ELF-1 (cell line): ENCODE measurements around the gene ARHGAP15.
"Not testable (repeated sequence)": the region's sequence is repeated elsewhere in the genome, so short reads cannot be mapped to it uniquely, and the experiment has no call there.

Experiments
- DNase-seq: peaks from one replicate; pipeline ENCODE4 v3.0.0-alpha.2; 2016; ENCODE audit warnings: low read depth, low spot score

The ARHGAP15 gene

GRCh38 chr2:143128681-143129580 is at the start of gene ARHGAP15:
Gene ARHGAP15 (plus strand): TSS chr2:143129419.
- no peak for DNase-seq

GRCh38 chr2:143081616-143082015 is 47.6 kb upstream of the ARHGAP15 start:
- DNase-seq: no peak

- no peak for DNase-seq
Observed at GRCh38 chr2:143083636-143084035, 45.6 kb upstream of the ARHGAP15 start.

- no peak for DNase-seq
Observed at GRCh38 chr2:143084462-143084861, 44.8 kb upstream of the ARHGAP15 start.

GRCh38 chr2:143085125-143085784 is 44.0 kb upstream of the ARHGAP15 start:
- DNase-seq: no peak

- no peak for DNase-seq
Observed at GRCh38 chr2:143087033-143087432, 42.2 kb upstream of the ARHGAP15 start.

GRCh38 chr2:143088388-143088787 is 40.8 kb upstream of the ARHGAP15 start:
- DNase-seq: no peak

GRCh38 chr2:143089520-143089919 is 39.7 kb upstream of the ARHGAP15 start:
- not testable (repeated sequence) for DNase-seq

- DNase-seq: peak; percentile 52
Observed at GRCh38 chr2:143110758-143111428, 18.3 kb upstream of the ARHGAP15 start.

GRCh38 chr2:143117225-143117624 is 12.0 kb upstream of the ARHGAP15 start:
- DNase-seq: no peak

- no peak for DNase-seq
Observed at GRCh38 chr2:143121079-143121478, 8.1 kb upstream of the ARHGAP15 start.

GRCh38 chr2:143121957-143122356 is 7.3 kb upstream of the ARHGAP15 start:
- no peak for DNase-seq

- DNase-seq: no peak
Observed at GRCh38 chr2:143123911-143124310, 5.3 kb upstream of the ARHGAP15 start.

- no peak for DNase-seq
Observed at GRCh38 chr2:143124445-143124844, 4.8 kb upstream of the ARHGAP15 start.

GRCh38 chr2:143125717-143126116 is 3.5 kb upstream of the ARHGAP15 start:
- no peak for DNase-seq

- DNase-seq: no peak
Observed at GRCh38 chr2:143132355-143132754, 3.1 kb downstream of the ARHGAP15 start.

GRCh38 chr2:143133783-143134182 is 4.6 kb downstream of the ARHGAP15 start:
- DNase-seq: no peak

GRCh38 chr2:143138292-143138691 is 9.1 kb downstream of the ARHGAP15 start:
- DNase-seq: no peak

- no peak for DNase-seq
Observed at GRCh38 chr2:143139835-143140393, 10.7 kb downstream of the ARHGAP15 start.

GRCh38 chr2:143140864-143141661 is 11.8 kb downstream of the ARHGAP15 start:
- DNase-seq: no peak

GRCh38 chr2:143142598-143142997 is 13.4 kb downstream of the ARHGAP15 start:
- no peak for DNase-seq
